ENCODE data around the gene CTIF. TPM values are rescaled to one million over a fixed set of nuclear protein-coding genes. Genes with fewer than 3 reads are reported as not detected.

The CTIF gene
- total RNA-seq, 1 experiment from 2014 or later: 5.8 TPM

DNA sequence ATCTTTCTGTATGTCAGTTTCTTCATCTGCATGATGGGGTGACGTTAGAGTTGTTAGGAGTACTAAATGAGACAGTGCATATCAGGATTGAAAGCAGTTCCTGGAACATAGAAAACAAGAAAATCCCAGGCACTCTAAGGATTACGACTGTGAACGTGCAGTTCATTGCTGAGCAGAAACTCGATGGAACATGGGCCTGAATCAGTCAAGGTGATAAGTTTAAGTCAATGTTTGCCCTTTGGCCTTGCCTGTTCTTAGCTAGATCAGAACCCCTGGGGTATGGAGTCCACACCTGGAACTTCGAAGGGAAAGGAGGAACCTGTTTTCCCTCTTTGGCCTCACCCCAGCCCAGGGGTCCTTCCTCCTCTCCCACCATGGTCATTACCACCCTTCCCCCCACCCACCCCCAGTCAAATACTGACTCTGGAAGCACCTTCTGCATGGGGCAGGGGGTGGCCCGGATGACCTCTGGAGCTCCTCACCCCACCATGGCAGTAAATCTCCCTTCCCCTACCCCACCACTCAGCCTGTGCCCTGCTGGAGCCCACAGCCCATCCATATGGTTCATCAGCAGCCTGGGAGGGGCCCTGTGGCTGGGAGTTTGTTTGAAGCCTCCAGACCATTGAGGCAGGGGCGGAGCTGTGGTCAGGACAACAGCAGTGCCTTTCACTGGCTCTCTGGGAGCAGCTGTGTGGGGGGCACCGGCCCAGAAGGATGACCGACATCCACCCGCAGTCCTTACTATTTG, 247.8 kb downstream of the CTIF start:
- no peaks in the 10 kb centered on the region for H3K9me2 ChIP-seq (replicated peaks; ENCODE audit: low read length)
- no TSS peak for BruUV-seq (replicated peaks)
- ChIA-PET POLR2A (ENCODE audit: unreplicated experiment) (no interaction called here), CTCF (no interaction called here)
- intact Hi-C loops (cut with micrococcal nuclease): no loop called here
- TF ChIP-seq EZH2 (IDR thresholded peaks at IDR 0.05; ENCODE audit: low read length, unreplicated experiment) (no peak), EZH2phosphoT487 (IDR thresholded peaks at IDR 0.05; ENCODE audit: borderline replicate concordance, low read length) (no peak)
- TF ChIP-seq, protein P1, sequence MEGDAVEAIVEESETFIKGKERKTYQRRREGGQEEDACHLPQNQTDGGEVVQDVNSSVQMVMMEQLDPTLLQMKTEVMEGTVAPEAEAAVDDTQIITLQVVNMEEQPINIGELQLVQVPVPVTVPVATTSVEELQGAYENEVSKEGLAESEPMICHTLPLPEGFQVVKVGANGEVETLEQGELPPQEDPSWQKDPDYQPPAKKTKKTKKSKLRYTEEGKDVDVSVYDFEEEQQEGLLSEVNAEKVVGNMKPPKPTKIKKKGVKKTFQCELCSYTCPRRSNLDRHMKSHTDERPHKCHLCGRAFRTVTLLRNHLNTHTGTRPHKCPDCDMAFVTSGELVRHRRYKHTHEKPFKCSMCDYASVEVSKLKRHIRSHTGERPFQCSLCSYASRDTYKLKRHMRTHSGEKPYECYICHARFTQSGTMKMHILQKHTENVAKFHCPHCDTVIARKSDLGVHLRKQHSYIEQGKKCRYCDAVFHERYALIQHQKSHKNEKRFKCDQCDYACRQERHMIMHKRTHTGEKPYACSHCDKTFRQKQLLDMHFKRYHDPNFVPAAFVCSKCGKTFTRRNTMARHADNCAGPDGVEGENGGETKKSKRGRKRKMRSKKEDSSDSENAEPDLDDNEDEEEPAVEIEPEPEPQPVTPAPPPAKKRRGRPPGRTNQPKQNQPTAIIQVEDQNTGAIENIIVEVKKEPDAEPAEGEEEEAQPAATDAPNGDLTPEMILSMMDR (conservative IDR thresholded peaks at IDR 0.05; ENCODE audit: low read depth, low read length): no peak
- H3K27ac ChIP-seq (ENCODE audit: low read length): no peak overlapping the region
- no peaks in the 10 kb centered on the region for H3K27me3 ChIP-seq (ENCODE audit: low read length)
- no peaks in the 10 kb centered on the region for H3K4me1 ChIP-seq (ENCODE audit: insufficient read depth, low read length)
- H3K9me3 ChIP-seq (ENCODE audit: low read length): no peaks in the 10 kb centered on the region
- no peak overlapping the region for H2AFZ ChIP-seq (ENCODE audit: low read length)
- no peaks in the 10 kb centered on the region for H3F3A ChIP-seq (ENCODE audit: low read length, unreplicated experiment)
- H3K79me2 ChIP-seq (ENCODE audit: low read length): no peaks in the 10 kb centered on the region
- no peak overlapping the region for H3K9ac ChIP-seq (ENCODE audit: low read length)
- no peaks in the 10 kb centered on the region for H3K36me3 ChIP-seq (ENCODE audit: low read depth, low read length)
- no peak overlapping the region for H3K4me3 ChIP-seq (ENCODE audit: low read length)
- H4K20me1 ChIP-seq (ENCODE audit: low read length): no peaks in the 10 kb centered on the region
- no peak overlapping the region for H3K4me2 ChIP-seq (ENCODE audit: low read length)
- ATAC-seq (no peak), DNase-seq (no peak)

DNA sequence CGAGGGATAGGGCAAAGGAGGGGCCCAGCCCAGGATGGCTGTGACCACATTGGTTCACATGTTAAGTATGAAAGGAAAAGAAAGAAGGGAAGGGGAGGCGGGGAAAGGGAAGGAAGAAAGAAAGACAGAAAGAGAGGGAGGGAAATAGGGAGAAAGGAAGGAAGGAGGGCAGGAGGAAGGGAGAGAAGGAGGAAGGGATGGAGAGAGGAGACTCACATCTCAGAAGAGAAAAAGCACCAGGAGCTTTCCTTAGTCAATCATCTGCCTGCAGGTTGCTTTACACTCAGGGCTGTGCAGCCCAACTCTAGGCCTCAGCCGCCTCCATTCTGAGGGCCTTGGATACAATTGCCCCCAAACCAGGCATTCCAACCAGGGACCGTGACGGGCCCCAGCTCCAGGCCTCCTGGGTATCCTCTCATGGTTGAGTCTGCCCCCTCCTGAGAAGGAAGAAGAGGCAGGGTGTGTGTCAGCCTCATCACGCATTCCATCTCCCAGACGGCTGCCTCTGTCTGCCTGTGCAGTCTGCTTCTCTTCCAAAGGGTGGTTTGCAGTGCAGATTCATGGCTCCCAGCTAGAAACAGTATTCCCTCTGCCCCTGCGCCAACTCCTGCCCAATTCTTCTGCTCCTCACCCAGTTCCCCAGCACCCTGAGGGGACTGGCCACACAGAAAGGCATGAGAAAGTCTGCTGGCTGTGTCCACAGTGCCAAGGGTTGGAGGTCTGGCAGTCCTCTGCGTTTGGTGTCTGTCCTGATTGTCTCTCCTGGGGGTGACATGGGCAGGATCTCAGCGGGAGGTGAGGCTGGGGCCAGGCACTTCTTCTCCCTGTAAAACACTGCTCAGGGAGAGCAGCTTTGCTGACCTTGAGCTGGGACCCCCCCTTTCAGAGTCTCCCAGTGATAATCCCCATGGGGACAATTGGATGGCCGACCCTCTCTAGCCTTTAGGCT, 248.6 kb downstream of the CTIF start:
- Histone ChIP-seq H2AFZ (ENCODE audit: low read length) (no peak overlapping the region), H3K4me1 (ENCODE audit: insufficient read depth, low read length) (no peaks in the 10 kb centered on the region), H3K4me3 (ENCODE audit: low read length) (no peak overlapping the region), H3K27me3 (ENCODE audit: low read length) (no peaks in the 10 kb centered on the region), H3K36me3 (ENCODE audit: low read depth, low read length) (no peaks in the 10 kb centered on the region), H3K79me2 (ENCODE audit: low read length) (no peaks in the 10 kb centered on the region), H3K4me2 (ENCODE audit: low read length) (no peak overlapping the region), H3F3A (ENCODE audit: low read length, unreplicated experiment) (no peaks in the 10 kb centered on the region), H3K27ac (ENCODE audit: low read length) (no peak overlapping the region), H3K9me2 (replicated peaks; ENCODE audit: low read length) (no peaks in the 10 kb centered on the region), H4K20me1 (ENCODE audit: low read length) (no peaks in the 10 kb centered on the region), H3K9me3 (ENCODE audit: low read length) (no peaks in the 10 kb centered on the region), H3K9ac (ENCODE audit: low read length) (no peak overlapping the region)
- no peak for DNase-seq
- TF ChIP-seq EZH2phosphoT487 (IDR thresholded peaks at IDR 0.05; ENCODE audit: borderline replicate concordance, low read length) (no peak), EZH2 (IDR thresholded peaks at IDR 0.05; ENCODE audit: low read length, unreplicated experiment) (no peak)
- TF ChIP-seq, protein P1 (conservative IDR thresholded peaks at IDR 0.05; ENCODE audit: low read depth, low read length): no peak
- intact Hi-C loops (cut with micrococcal nuclease): no loop called here
- ChIA-PET CTCF (no interaction called here), POLR2A (ENCODE audit: unreplicated experiment) (no interaction called here)
- ATAC-seq: no peak
- BruUV-seq (replicated peaks): no TSS peak
